Measurements from ENCODE around the gene PDX1.
"Not testable (repeated sequence)": the region's sequence is repeated elsewhere in the genome, so short reads cannot be mapped to it uniquely, and the experiment has no call there.

The PDX1 gene

DNA sequence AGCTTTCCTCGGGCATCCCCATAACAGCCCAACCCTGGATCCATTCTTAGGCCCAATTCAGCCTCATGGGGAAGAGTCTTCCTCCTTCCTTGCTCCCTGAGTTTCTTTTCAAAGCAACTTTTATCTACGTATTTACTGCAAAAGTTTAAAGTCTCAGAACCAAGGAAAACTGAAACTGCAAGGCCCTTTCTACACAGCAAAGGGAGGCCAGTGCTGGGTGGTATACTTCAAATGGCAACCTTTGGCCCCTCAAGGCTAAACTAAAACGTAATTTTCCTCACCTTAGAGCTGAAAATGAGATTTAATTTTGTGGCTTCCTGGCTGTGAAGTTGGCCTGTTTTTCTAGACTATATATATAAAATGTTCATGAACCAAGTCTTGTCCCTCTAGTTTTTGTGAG lies 43.7 kb downstream of the PDX1 start:
- no peak for DNase-seq (ENCODE audit: low read depth in 2 of 2)
- TF ChIP-seq, protein P1, sequence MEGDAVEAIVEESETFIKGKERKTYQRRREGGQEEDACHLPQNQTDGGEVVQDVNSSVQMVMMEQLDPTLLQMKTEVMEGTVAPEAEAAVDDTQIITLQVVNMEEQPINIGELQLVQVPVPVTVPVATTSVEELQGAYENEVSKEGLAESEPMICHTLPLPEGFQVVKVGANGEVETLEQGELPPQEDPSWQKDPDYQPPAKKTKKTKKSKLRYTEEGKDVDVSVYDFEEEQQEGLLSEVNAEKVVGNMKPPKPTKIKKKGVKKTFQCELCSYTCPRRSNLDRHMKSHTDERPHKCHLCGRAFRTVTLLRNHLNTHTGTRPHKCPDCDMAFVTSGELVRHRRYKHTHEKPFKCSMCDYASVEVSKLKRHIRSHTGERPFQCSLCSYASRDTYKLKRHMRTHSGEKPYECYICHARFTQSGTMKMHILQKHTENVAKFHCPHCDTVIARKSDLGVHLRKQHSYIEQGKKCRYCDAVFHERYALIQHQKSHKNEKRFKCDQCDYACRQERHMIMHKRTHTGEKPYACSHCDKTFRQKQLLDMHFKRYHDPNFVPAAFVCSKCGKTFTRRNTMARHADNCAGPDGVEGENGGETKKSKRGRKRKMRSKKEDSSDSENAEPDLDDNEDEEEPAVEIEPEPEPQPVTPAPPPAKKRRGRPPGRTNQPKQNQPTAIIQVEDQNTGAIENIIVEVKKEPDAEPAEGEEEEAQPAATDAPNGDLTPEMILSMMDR (IDR thresholded peaks at IDR 0.05; ENCODE audit: low read depth, low read length), result no peak
- no peak overlapping the region for H3K4me3 ChIP-seq (replicated peaks in 1 of 2; ENCODE audit: low read depth in 2 of 2, low read length in 2 of 2)

DNA sequence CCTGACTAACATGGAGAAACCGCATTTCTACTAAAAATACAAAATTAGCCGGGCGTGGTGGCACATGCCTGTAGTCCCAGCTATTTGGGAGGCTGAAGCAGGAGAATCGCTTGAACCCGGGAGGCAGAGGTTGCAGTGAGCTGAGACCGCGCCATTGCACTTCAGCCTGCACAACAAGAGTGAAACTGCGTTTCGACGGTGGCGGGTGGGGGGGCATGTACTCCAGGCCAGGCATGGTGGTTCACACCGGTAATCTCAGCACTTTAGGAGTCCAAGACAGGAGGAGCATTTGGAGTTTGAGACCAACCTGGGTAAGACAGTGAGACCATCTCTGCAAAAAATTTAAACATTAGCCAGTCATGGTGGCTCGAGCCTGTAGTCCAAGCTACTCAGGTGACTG lies 44.4 kb downstream of the PDX1 start:
- DNase-seq (ENCODE audit: low read depth in 2 of 2); H3K4me3 ChIP-seq (replicated peaks in 1 of 2; ENCODE audit: low read depth in 2 of 2, low read length in 2 of 2): not testable (repeated sequence)

- TF ChIP-seq, protein P1 (IDR thresholded peaks at IDR 0.05; ENCODE audit: low read depth, low read length), result no peak
- H3K4me3 ChIP-seq (replicated peaks in 1 of 2; ENCODE audit: low read depth in 2 of 2, low read length in 2 of 2), result no peak overlapping the region
- no peak for DNase-seq (ENCODE audit: low read depth in 2 of 2)
Observed at GRCh38 chr13:27964741-27965323, 45.0 kb downstream of the PDX1 start.

GRCh38 chr13:27965343-27965739 lies 45.5 kb downstream of the PDX1 start:
- TF ChIP-seq, protein P1 (IDR thresholded peaks at IDR 0.05; ENCODE audit: low read depth, low read length), result no peak
- no peak overlapping the region for H3K4me3 ChIP-seq (replicated peaks in 1 of 2; ENCODE audit: low read depth in 2 of 2, low read length in 2 of 2)
- DNase-seq (ENCODE audit: low read depth in 2 of 2), result no peak

DNA sequence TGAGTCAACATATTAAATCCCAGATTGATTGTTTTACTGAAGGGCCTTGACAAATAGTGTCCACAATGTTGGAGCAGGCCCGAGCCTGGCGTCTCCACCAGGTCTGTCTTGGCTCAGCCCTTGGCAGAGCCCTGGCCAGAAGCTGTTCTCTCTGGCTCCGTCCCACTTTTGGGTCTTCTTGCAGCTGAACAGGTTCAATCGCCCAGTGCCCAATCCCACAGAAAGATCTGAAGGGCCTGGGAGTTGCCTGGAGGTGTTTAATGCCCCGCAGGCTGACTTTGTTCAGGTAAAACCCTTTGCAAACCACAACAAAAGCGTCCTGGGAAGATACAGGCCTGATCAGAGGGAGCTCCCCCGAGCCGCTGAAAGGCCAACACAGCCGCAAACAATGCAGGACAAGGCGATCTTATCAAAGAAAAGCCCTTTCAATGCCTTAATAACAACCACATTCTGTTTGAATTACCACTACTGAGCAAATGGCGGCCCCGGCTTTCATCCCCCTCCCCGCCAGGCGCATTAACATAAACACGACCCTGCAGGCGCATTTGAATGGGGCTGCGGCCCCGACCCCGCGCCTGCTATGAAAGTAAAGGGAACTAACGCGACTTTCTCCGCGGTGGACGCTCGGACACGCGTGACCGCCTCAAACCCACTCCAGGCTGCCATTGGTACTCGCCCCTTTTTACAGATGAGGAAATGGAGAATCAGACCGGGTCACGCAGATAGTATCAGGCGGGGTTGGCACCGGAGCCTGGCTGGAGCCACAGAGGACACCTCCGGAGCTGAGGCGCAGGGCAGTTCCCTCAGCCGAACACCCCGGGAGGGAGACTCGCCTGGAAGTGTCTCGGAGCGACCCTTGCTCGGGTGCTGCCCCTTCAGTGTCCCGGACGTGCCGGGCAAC lies 46.2 kb downstream of the PDX1 start:
- TF ChIP-seq, protein P1 (IDR thresholded peaks at IDR 0.05; ENCODE audit: low read depth, low read length), result no peak
- DNase-seq (ENCODE audit: low read depth in 2 of 2), result no peak
- H3K4me3 ChIP-seq (replicated peaks in 1 of 2; ENCODE audit: low read depth in 2 of 2, low read length in 2 of 2), result no peak overlapping the region

DNA sequence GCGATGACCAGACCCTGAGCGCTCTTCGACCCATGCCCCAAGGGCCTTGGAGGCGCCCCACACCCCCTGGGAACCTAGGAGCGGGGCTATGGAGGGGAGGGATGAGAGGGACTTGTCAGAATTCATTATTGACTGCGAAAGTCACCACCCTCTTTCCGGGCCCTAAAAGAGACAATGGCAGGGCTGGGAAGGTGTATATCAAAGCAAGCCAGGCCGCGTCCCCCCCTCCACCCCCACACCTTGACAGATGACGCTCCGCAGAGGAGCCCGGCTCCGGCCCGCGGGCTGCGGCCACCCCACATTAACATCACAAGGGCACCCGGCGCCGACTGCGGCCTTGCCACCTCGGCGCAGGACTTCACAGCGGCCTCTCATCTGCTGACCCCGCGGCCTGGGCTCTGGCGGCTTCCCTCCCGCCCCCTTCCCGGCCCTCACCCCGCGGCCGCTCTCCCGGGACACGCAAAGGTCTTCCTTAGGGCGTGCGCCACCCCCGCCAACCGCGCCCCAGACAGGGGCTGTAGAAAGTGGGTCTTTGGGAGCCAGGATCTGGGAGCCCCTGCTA lies 46.9 kb downstream of the PDX1 start:
- no peak overlapping the region for H3K4me3 ChIP-seq (replicated peaks in 1 of 2; ENCODE audit: low read depth in 2 of 2, low read length in 2 of 2)
- DNase-seq (ENCODE audit: low read depth in 2 of 2), result no peak
- TF ChIP-seq, protein P1 (IDR thresholded peaks at IDR 0.05; ENCODE audit: low read depth, low read length), result no peak

GRCh38 chr13:27967203-27967735 lies 47.5 kb downstream of the PDX1 start:
- H3K4me3 ChIP-seq (replicated peaks in 1 of 2; ENCODE audit: low read depth in 2 of 2, low read length in 2 of 2), result no peak overlapping the region
- no peak for DNase-seq (ENCODE audit: low read depth in 2 of 2)
- TF ChIP-seq, protein P1 (IDR thresholded peaks at IDR 0.05; ENCODE audit: low read depth, low read length), result no peak
